GM23248 (cell line): Measurements from ENCODE around the gene JUN. TPM values are rescaled to one million over a fixed set of nuclear protein-coding genes. Genes with fewer than 3 reads are reported as not detected.
A peak's percentile ranks its signal among the peaks of the same experiment; 100 is the strongest.

Experiments used
- DNase-seq: peaks from one replicate; pipeline ENCODE4 v3.0.0-alpha.2; 2015
- H2AFZ ChIP-seq: fragments of 200-600 bp; sonication (generic); 2 replicates; pipeline ENCODE4 v1.6.1; 2016; ENCODE audit warnings: antibody characterized with exemption
- H3F3A ChIP-seq: fragments of 200-600 bp; sonication (generic); 2 replicates; pipeline ENCODE4 v1.6.1; 2016; ENCODE audit warnings: mild to moderate bottlenecking, antibody characterized with exemption, mixed run types; ENCODE audit not compliant: insufficient read depth
- H3K27ac ChIP-seq: fragments of 200-600 bp; sonication (generic); 2 replicates; pipeline ENCODE4 v1.5.1; 2016; ENCODE audit warnings: mild to moderate bottlenecking
- H3K27me3 ChIP-seq: fragments of 200-600 bp; sonication (generic); replicated peaks from 2 replicates; pipeline ENCODE4 v1.6.1; 2016; ENCODE audit warnings: mild to moderate bottlenecking; ENCODE audit not compliant: insufficient read depth
- H3K36me3 ChIP-seq: fragments of 200-600 bp; sonication (generic); 2 replicates; pipeline ENCODE4 v1.6.1; 2016; ENCODE audit warnings: low read depth, mild to moderate bottlenecking
- H3K4me1 ChIP-seq: fragments of 200-600 bp; sonication (generic); 2 replicates; pipeline ENCODE4 v1.6.1; 2016; ENCODE audit warnings: mild to moderate bottlenecking; ENCODE audit not compliant: insufficient read depth
- H3K4me2 ChIP-seq: fragments of 200-600 bp; sonication (generic); one replicate; pipeline ENCODE4 v1.6.1; 2016; ENCODE audit warnings: mild to moderate bottlenecking; ENCODE audit not compliant: unreplicated experiment
- H3K4me3 ChIP-seq: fragments of 200-600 bp; sonication (generic); 2 replicates; pipeline ENCODE4 v1.5.1; 2016; ENCODE audit warnings: mild to moderate bottlenecking
- H3K79me2 ChIP-seq: fragments of 200-600 bp; sonication (generic); 2 replicates; pipeline ENCODE4 v1.6.1; 2016; ENCODE audit warnings: mild to moderate bottlenecking; ENCODE audit not compliant: insufficient read depth
- H3K9ac ChIP-seq: fragments of 200-600 bp; sonication (generic); 2 replicates; pipeline ENCODE4 v1.6.1; 2016; ENCODE audit warnings: mild to moderate bottlenecking
- H3K9me2 ChIP-seq: fragments of 200-600 bp; sonication (generic); 2 replicates; pipeline ENCODE4 v1.6.1; 2016; ENCODE audit warnings: mixed run types, mild to moderate bottlenecking, moderate library complexity; ENCODE audit not compliant: insufficient read depth
- H3K9me3 ChIP-seq: fragments of 200-600 bp; sonication (generic); one replicate; pipeline ENCODE4 v1.6.1; 2017; ENCODE audit warnings: low read depth
- H4K20me1 ChIP-seq: fragments of 200-600 bp; sonication (generic); 2 replicates; pipeline ENCODE4 v1.6.0; 2016; ENCODE audit not compliant: insufficient read depth
- EZH2 ChIP-seq: fragments of 200-600 bp; sonication (generic); IDR thresholded peaks from 2 replicates; pipeline ENCODE4 v1.6.1; 2018; ENCODE audit warnings: antibody characterized with exemption, mild to moderate bottlenecking; ENCODE audit not compliant: insufficient read depth, poor library complexity, severe bottlenecking
- EZH2phosphoT487 ChIP-seq: fragments of 200-600 bp; sonication (generic); IDR thresholded peaks from 2 replicates; pipeline ENCODE4 v1.6.1; 2018; ENCODE audit warnings: antibody characterized with exemption, moderate library complexity, mild to moderate bottlenecking, low read depth; ENCODE audit not compliant: insufficient read depth
- WGBS, 2 experiments: methylation state at CpG; one replicate each; pipeline ENCODE4 v1.1.6; 2015 to 2017; ENCODE audit warnings: low lambda C conversion rate in 2 of 2, low coverage in 1 of 2; ENCODE audit errors: missing lambda C conversion rate in 2 of 2; 5-methylcytosine and 5-hydroxymethylcytosine counted together
- in situ Hi-C: fragments of 300-500 bp; cut with MboI; formaldehyde crosslinking; loops from 2 replicates; pipeline ENCODE4 v1.15.0; 2020
- polyA plus RNA-seq: library from polyadenylated mRNA; unstranded; fragments of >200 nt; fragmentation: Nextera tagmentation; extraction: Ambion mirVana; gene quantifications from 2 replicates; pipeline ENCODE4 v1.2.1, GENCODE V29; 2016
- total RNA-seq: library from RNA; depleted of rRNA; stranded (reverse); fragments of >200 nt; shearing (Covaris generic); gene quantifications from 2 replicates; pipeline ENCODE4 v1.2.3, GENCODE V29; 2014

Gene JUN
- total and polyA plus RNA-seq, 2 experiments from 2014 or later: 45.3 to 112 TPM

GRCh38 chr1:58818976-58819375 lies 35.1 kb upstream of the JUN start:
- Histone ChIP-seq H3K27me3 (no peaks in the 10 kb centered on the region), H3F3A (peaks cover 50% of the 10 kb centered on the region), H3K9me3 (no peaks in the 10 kb centered on the region), H3K27ac (no peak overlapping the region), H3K79me2 (no peaks in the 10 kb centered on the region), H3K4me2 (no peak overlapping the region), H3K9ac (no peak overlapping the region), H3K4me1 (peaks cover 45% of the 10 kb centered on the region), H4K20me1 (no peaks in the 10 kb centered on the region), H3K36me3 (no peaks in the 10 kb centered on the region), H3K9me2 (no peaks in the 10 kb centered on the region), H2AFZ (no peak overlapping the region), H3K4me3 (no peak overlapping the region)
- DNase-seq: no peak
- no peak for TF ChIP-seq EZH2
- no peak for TF ChIP-seq EZH2phosphoT487
- in situ Hi-C loops: no loop called here
- 66 to 72% methylated on average over 3 of the region's 3 CpGs for WGBS, 2 experiments

- H3K9ac ChIP-seq: no peak overlapping the region
- H3K79me2 ChIP-seq: no peaks in the 10 kb centered on the region
- in situ Hi-C loops: no loop called here
- TF ChIP-seq EZH2phosphoT487 (no peak), EZH2 (no peak)
- 0 out of 2 replicates have a peak overlapping the region, but pooled peaks have one; percentile 12 for H3K27ac ChIP-seq
- H4K20me1 ChIP-seq: no peaks in the 10 kb centered on the region
- DNase-seq: peak; percentile 85
- peaks cover 42% of the 10 kb centered on the region for H3F3A ChIP-seq
- WGBS, 2 experiments: 25 to 35% methylated on average over 2 of the region's 2 CpGs
- peaks cover 36% of the 10 kb centered on the region for H3K4me1 ChIP-seq
- H3K9me3 ChIP-seq: no peaks in the 10 kb centered on the region
- H3K4me3 ChIP-seq: no peak overlapping the region
- peak overlapping the region; percentile 1 for H3K4me2 ChIP-seq
- H3K36me3 ChIP-seq: no peaks in the 10 kb centered on the region
- H2AFZ ChIP-seq: no peak overlapping the region
- no peaks in the 10 kb centered on the region for H3K27me3 ChIP-seq
- H3K9me2 ChIP-seq: no peaks in the 10 kb centered on the region
Observed at GRCh38 chr1:58818075-58818474, 34.2 kb upstream of the JUN start.

- Histone ChIP-seq H3K9me2 (no peaks in the 10 kb centered on the region), H3K9me3 (no peaks in the 10 kb centered on the region), H3K79me2 (no peaks in the 10 kb centered on the region), H4K20me1 (no peaks in the 10 kb centered on the region), H3K27ac (peak overlapping the region; percentile 85), H3K4me3 (peak overlapping the region; percentile 81), H3K27me3 (no peaks in the 10 kb centered on the region), H3K36me3 (no peaks in the 10 kb centered on the region), H2AFZ (peak overlapping the region; percentile 83), H3K4me1 (peaks cover 32% of the 10 kb centered on the region), H3F3A (peaks cover 33% of the 10 kb centered on the region), H3K4me2 (peak overlapping the region; percentile 86), H3K9ac (peak overlapping the region; percentile 85)
- 16 to 17% methylated on average over 4 of the region's 4 CpGs for WGBS, 2 experiments
- in situ Hi-C loops: no loop called here
- peak; percentile 36 for DNase-seq
- TF ChIP-seq EZH2phosphoT487: no peak
- TF ChIP-seq EZH2: no peak
Observed at GRCh38 chr1:58816747-58817221, 32.9 kb upstream of the JUN start.

- no peaks in the 10 kb centered on the region for H3K27me3 ChIP-seq
- H3K9me2 ChIP-seq: no peaks in the 10 kb centered on the region
- H2AFZ ChIP-seq: peak overlapping the region; percentile 83
- no peaks in the 10 kb centered on the region for H3K9me3 ChIP-seq
- in situ Hi-C loops: no loop called here
- H3K4me1 ChIP-seq: peaks cover 32% of the 10 kb centered on the region
- peaks cover 33% of the 10 kb centered on the region for H3F3A ChIP-seq
- H3K4me2 ChIP-seq: peak overlapping the region; percentile 86
- peak overlapping the region; percentile 85 for H3K9ac ChIP-seq
- H3K4me3 ChIP-seq: peak overlapping the region; percentile 81
- no peaks in the 10 kb centered on the region for H4K20me1 ChIP-seq
- H3K27ac ChIP-seq: peak overlapping the region; percentile 85
- peak; percentile 97 for DNase-seq
- no peaks in the 10 kb centered on the region for H3K36me3 ChIP-seq
- H3K79me2 ChIP-seq: no peaks in the 10 kb centered on the region
- 1% methylated on average over 20 to 32 of the region's 49 CpGs for WGBS, 2 experiments
- TF ChIP-seq EZH2 (no peak), EZH2phosphoT487 (no peak)
Observed at GRCh38 chr1:58816072-58816746, 32.4 kb upstream of the JUN start.
